Astrocyte of the hippocampus (primary cell): ENCODE results near the gene SIL1.
"Not testable (repeated sequence)": the region's sequence is repeated elsewhere in the genome, so short reads cannot be mapped to it uniquely, and the experiment has no call there.

Source experiments
- DNase-seq: peaks from one replicate; pipeline ENCODE4 v3.0.0; 2011; ENCODE audit warnings: low read depth, low spot score

The SIL1 gene

GRCh38 chr5:139197710-139198669 lies at the start of gene SIL1:
Gene SIL1 (minus strand): TSS chr5:139198368. CDS start chr5:139127843, 70,525 bp downstream.
- peak; percentile 99 for DNase-seq

GRCh38 chr5:139246394-139246793 lies 48.2 kb upstream of the SIL1 start:
- DNase-seq: no peak

GRCh38 chr5:139245637-139246339 lies 47.6 kb upstream of the SIL1 start:
- DNase-seq: no peak

- no peak for DNase-seq
Observed at GRCh38 chr5:139243425-139243970, 45.3 kb upstream of the SIL1 start.

- DNase-seq: no peak
Observed at GRCh38 chr5:139241139-139241538, 43.0 kb upstream of the SIL1 start.

GRCh38 chr5:139236479-139236878 lies 38.3 kb upstream of the SIL1 start:
- DNase-seq: no peak

- no peak for DNase-seq
Observed at GRCh38 chr5:139232147-139232724, 34.1 kb upstream of the SIL1 start.

GRCh38 chr5:139228201-139228803 lies 30.1 kb upstream of the SIL1 start:
- DNase-seq: no peak

GRCh38 chr5:139226131-139226530 lies 28.0 kb upstream of the SIL1 start:
- DNase-seq: no peak

GRCh38 chr5:139223481-139223880 lies 25.3 kb upstream of the SIL1 start:
- DNase-seq: no peak

GRCh38 chr5:139222346-139222745 lies 24.2 kb upstream of the SIL1 start:
- no peak for DNase-seq

GRCh38 chr5:139218038-139218437 lies 19.9 kb upstream of the SIL1 start:
- not testable (repeated sequence) for DNase-seq

- DNase-seq: peak; percentile 12
Observed at GRCh38 chr5:139215107-139215975, 17.2 kb upstream of the SIL1 start.

GRCh38 chr5:139214646-139215045 lies 16.5 kb upstream of the SIL1 start:
- no peak for DNase-seq

- DNase-seq: no peak
Observed at GRCh38 chr5:139212906-139213305, 14.7 kb upstream of the SIL1 start.

- DNase-seq: no peak
Observed at GRCh38 chr5:139212486-139212885, 14.3 kb upstream of the SIL1 start.

- no peak for DNase-seq
Observed at GRCh38 chr5:139210585-139210984, 12.4 kb upstream of the SIL1 start.

- no peak for DNase-seq
Observed at GRCh38 chr5:139207297-139208000, 9.3 kb upstream of the SIL1 start.

GRCh38 chr5:139205586-139205985 lies 7.4 kb upstream of the SIL1 start:
- no peak for DNase-seq

GRCh38 chr5:139205124-139205523 lies 7.0 kb upstream of the SIL1 start:
- no peak for DNase-seq
